ENCODE data around the gene ZFY. TPM values are rescaled to one million over a fixed set of nuclear protein-coding genes. Genes with fewer than 3 reads are reported as not detected.

The ZFY gene
- total RNA-seq = 17.0 and 17.7 TPM in 2 replicates
- 3.3 TPM for polyA plus RNA-seq (2012)

DNA sequence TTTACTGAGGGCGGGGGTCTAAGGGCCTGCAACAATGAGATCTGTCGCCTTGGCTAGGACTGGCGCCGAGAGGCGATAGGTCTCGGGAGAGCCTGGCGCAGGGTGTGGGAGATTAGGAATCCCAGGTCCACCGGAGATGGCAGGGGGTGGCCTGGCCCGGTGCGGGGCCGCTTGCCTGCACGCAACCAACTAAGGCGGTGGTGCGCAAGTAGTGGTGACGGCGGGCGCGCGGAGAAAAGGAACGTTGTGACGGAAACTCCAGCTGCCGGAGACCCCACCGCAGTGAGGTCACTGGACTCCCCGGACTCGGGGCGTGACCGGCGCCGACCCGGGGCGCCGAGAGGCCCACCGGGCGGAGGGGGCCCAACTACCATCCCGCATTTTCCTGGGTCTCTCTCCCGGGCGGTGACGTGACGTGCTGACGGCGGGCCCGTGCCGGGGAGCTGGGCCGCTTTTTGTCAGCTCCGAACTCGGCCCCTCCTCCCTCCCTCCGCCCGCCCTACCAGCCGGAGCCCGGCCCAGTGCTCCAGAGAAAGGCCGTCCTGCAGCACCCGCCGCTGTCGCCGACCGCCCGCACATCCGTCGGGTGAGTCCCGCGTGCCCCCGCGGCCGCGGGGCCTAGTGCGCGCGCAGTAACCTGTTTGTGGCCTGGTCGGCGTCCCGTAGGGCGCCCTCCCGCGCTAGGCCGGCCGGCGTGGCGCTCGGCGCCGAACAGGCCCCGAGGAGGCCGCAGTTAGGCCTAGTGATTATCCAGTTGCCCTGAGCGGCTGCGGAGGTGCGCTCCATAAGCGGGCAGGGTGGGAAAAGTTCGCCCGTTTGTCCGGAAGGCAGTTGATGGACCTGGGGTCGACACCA lies at the start of gene ZFY:
Gene ZFY, plus strand, starts transcription at position 521 of the 855 bp plus-strand sequence. CDS start 18,556 bp downstream, outside the sequence.
- DNase-seq (ENCODE audit: low read depth) = peak; percentile 61

DNA sequence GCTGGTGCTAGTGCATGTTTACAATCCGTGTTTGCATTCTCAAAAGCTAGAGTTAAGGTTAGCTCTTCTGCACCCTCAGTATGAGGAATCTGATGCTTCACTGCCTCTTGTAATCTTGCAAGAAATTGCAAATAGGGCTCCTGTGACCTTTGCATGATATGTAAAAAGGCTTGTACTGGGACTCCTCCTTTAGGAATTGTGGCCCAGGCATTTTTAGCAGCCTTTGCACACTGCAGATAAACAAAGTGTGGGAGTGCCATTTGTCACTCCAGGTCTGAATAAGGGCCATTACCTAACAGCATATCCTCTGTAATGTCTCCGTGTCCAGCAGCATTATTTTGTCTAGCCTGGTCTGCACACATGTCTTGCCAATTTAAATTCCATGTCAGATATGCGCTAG lies 49.3 kb upstream of the ZFY start:
- DNase-seq (ENCODE audit: low read depth) = no peak

DNA sequence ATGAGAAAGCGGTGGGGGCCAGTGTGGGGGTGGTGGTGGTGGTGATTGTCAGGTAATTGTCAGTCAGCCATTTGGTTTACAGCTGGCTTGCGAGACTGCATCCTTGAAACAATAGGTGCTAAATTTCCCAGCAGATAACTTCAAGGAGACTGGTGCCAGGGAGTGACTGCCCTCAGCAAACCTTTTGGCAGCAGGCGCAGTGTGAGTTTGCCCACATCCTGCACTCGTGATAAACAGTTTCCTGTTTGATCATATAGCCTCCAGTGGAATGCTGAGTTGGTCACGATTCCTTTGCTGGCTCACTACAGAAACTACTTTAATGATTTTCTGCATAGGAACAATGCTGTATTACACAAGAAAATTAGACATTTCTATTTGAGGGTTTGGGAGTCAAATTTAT lies 47.8 kb upstream of the ZFY start:
- DNase-seq (ENCODE audit: low read depth) = peak; percentile 14

DNA sequence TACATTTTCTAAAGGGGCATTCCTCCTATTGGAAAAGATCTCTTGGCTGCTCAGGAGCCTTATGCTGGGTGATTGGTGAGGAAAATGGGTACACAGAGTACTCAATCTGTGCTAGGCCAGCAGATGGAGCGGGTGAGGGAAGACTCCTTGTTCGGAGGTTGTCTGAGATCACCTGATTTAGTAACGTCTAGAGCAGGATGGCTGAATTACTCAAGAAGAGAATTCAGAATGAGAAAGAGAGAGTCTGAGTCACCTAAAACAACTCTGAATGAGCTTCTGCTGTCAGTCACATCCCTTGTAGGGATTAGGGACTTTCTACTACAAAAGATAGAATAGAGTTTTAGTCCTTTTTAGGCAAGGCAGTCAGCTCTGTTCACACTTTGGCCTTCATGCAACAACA lies 47.2 kb upstream of the ZFY start:
- DNase-seq (ENCODE audit: low read depth) = peak; percentile 9

DNA sequence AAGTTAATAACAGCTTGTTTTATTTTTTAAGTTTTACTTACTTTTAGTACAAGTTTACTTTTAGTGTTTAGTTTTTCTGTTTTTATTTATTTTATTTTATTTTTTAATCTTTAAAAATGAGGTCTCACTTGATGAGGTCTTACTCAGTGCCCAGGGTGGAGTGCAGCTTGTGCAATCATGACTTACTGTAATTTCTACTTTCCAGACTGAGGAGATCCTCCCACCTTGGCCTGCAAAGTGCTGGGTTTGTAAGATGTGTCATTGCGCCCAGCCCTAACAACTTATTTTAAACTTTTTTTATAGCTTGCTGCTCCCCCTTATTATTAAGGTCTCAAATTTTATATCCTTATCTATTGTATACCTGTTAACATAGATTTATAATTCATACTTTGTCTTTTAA lies 41.7 kb upstream of the ZFY start:
- no peak for DNase-seq (ENCODE audit: low read depth)

DNA sequence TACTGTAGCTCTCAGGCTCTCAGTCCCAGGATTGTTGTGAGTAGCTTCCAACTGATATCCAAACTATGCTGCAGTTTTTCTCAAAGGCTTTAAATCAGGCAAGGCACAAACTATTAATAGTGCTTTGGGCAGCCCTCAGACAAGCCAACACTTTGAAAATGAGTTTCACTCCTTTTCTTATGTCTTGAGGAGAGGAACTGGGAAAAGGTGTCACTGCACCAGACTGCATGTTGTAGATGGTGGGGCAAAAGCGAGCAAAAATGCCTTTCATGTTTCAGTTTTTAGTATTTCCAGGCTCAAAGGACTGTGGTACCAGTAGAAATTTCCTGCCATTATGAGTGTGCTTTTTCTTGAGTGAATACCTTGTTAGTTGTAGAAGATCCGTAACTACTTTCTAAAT lies 39.1 kb upstream of the ZFY start:
- DNase-seq (ENCODE audit: low read depth) = no peak

DNA sequence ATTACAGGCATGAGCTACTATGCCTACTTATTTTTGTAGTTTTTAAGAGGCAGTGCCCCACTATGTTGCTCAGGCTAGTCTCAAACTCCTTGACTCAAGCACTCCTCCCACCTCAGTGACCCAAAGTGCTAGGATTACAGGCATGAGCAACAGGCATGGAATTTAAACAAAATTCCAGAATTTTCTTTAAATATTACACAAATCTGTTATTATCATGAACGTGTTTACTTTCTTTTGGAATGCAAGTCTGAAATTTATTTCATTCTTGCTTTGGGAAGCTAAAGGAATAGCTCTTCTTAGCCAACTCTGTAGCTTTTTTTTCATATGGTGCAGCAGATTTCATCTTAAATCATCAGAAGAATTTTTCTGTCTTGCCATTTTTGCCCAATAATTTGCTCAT lies 27.8 kb upstream of the ZFY start:
- DNase-seq (ENCODE audit: low read depth) = no peak

DNA sequence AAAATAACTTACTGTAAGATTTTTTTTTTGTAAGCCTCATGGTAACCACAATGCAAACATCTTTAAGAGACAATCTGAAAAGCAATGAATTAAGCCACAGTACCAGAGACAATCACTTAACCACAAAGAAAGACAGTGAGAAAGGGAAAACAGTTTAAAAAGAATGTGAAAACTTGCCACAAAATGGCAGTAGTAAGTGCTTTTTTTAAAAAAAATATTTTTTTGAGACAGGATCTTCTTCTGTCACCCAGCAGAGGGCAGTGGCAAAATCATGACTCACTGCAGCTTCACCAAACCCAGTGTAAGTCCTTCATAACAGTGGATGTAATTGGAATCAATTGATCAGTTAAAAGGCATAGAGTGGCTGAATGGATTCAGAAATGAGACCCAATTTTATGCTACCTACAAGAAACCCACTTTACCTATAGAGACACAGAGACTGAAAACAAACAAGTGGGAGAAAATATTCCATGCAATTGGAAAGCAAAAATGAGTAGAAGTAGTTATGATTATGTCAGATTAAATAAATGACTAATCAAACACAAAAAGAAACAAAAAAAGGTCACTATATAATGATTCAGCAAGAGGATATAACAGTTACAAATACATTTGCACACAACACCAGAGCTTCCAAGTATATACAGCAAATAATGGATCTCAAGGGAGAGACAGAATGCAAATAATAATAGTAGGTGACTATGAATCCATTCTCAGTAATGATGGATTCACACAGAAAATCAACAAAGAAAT lies 21.9 kb upstream of the ZFY start:
- DNase-seq (ENCODE audit: low read depth) = peak; percentile 28

DNA sequence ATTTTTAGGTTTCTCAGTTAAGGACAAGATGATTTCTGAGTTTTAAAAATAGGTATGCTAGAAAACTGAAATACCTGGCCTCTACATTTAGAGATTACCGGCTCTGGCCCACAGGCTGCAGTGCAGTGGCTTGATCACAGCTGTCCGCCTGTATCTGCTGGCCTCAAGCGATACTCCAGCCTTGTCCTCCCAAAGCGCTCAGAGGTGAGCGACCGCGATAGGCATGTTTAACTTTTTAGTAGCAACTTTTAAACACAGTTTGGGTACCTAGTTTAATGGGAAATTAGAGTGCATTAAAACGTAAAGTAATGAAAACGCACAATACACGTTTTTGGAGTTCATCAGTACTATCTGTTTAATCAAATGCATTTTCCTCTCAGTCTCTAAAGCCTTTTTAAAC lies 1.1 kb upstream of the ZFY start:
- peak; percentile 37 for DNase-seq (ENCODE audit: low read depth)

DNA sequence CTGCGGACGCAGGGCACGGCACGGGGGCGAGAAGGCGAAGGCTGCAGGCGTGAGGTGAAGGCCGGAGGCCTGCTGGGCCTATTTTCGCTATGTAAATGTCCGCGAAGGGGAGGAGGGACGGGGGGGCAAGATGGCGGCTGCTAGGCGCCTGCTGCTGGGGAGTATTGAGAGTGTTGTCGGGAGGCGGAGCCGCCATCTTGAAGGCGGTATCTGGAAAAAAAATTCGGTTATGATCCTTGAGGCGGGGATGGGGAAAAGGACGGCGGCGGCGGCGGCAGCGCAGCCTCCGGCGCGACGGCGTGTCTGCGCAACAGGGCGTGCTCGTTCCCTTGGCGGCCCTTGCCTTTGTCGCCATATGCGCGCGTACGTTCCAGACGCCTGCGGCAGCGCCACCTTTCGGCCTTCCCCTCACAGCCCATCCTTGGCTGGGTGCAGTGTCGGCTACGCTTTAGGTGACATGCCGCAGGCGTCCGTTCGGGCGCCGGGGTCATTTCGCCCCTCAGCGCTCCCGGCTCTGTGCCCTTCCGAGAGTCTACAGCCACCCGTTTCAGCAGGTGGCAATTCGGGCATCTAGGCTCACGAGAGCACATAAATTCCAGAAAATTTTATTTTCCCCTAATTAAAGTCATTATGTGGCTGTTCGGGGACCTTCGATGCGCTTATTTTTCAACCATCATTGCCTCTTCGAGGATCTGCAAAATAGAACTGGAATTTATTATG lies 695 bp downstream of the ZFY start:
- DNase-seq (ENCODE audit: low read depth) = peak; percentile 89

DNA sequence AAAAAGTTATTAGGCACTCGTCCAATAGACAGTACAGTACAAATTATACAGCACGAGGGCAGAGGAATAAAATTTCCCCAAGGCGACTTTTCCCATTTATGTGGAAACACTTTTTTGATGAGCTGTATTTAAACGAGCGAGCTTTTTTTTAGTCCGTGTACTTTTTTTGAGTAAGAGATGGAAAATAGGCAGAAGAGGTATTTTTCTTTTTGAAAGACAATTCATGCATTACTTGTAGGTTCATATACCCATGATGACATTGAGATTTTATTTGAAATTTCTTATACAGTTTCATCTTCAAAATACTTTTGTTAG lies 1.2 kb downstream of the ZFY start:
- peak; percentile 6 for DNase-seq (ENCODE audit: low read depth)

DNA sequence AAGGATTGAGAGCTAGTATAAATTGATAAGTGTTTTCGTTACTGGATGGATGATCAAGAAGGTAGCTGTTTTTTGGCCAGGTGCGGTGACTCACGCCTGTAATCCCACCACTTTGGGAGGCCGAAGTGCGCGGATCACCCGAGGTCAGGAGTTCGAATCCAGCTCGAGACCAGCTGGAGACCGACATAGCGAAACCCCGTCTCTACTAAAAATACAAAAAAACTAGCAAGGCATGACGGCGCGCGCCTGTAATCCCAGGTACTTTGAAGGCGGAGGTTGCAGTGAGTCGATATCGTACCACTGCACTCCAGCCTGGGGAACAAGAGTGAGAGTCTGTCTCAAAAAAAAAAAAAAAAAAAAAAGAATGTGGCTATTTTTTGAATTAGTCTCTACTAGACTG lies 2.0 kb downstream of the ZFY start:
- no peak for DNase-seq (ENCODE audit: low read depth)

DNA sequence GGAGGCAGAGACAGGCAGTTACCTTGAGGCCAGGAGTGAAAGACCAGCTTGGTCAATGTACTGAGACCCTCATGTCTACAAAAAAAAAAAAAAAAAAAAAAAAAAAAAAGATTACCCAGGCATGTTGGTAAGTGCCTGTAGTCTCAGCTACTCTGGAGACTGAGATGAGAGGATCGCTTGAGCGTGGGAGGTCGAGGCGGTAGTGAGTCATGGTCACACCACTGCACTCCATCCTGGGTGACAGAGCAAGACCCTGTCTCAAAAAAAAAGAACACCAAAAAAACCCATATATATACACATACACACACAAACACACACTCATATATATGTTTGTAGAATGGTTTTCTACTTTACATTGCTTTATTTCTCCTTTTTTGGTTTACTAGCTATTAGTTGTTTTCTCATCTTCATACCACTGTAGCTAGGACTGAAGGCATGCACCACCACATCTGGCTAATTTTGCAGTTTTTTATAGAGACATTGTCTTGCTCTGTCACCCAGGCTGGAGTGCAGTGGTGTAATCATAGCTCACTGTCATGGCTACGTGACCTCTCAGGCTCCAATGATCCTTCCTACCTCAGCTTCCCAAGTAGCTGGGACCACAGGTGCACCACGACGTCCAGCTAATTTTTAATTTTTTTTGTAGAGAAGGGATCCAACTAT lies 14.5 kb downstream of the ZFY start:
- DNase-seq (ENCODE audit: low read depth) = no peak

DNA sequence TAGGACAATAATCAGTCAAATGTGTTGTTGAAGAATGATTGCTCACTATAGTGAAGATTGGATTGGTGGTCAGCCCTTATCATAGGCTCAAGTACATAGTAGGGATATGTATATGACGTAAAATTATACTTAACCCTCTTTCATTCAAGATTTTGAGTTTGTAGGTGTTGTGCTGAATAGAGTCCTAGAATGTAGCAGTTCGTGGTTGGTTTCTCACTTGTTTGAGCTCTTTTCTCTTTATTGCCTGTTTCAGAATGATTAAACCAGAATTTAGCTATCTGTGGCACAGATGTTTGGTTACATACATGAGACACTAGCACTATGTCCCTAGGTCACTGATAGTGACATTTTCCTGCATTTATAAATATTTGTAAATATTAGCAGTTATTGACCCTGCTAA lies 15.5 kb downstream of the ZFY start:
- DNase-seq (ENCODE audit: low read depth) = no peak

DNA sequence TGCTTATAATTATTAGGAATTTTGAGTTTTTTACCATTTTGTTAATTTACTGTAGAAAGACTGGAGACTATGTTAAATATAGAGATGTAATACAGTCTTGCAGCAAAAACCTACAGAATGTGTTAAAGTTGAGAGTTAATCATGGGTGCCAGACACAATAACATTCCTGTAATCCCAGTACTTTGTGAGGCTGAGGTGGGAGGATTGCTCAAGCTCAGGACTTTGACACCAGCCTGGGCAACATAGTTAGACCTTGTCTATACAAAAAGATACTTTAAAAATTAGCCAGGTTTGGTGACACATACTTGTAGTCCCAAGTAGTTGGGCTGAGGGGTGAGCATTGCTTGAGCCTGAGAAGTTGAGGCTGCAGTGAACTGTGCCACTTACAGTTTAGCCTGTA lies 17.7 kb downstream of the ZFY start:
- no peak for DNase-seq (ENCODE audit: low read depth)

DNA sequence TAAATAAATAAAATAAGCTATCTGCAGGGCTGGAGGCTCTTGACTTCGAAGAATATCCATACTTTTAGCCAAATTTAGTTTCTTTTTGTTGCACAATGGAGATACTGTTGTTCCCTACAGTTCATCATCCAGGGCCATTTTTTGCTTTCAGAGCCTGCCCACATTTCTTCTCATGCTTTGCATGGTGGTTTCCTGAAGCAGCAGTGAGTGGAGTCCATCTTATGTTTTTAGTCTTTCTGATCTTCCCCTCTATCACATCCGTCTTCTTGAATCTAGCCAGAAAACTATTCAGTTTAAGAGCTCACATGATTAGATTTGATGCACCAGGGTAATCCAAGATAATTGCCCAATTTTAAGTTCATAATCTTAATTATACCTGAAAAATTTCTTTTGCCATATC lies 19.6 kb downstream of the ZFY start:
- no peak for DNase-seq (ENCODE audit: low read depth)

DNA sequence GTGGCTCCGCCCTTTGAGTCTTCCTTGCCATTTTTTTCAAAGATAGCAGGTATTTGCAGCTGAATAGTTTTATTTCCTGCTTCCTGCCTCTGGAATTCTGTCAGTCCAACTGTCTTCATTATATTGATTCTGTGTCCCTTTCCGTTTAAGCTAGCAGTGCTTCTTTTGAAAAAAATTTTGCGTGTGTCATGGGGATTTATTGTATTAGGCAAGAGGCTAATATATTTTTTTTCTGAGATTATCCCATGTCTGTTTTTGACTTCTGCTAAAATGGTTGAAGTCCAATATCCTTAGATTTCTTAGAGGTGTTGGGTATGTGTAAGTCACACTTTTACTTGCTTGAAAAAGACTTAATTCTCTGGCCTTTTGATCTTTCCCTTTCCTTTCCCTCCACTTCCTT lies 20.4 kb downstream of the ZFY start:
- no peak for DNase-seq (ENCODE audit: low read depth)

DNA sequence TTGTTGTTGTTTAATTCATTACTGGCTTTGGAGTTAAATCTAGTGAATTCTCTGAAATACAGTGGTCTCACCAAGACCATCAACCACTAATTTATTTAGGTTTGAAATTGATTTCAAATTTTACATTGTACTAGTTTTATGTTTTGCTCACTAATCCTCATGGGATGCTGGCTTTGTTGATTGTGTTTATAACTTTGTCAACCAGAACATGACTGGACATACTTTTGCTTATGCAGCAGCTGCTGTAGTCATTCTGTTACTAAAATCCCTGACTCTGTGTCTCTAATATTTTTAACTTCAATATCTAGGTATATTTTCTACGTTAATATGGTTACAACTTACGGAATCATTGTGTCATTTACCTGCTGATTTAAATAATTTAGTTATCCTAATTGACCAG lies 26.9 kb downstream of the ZFY start:
- DNase-seq (ENCODE audit: low read depth) = peak; percentile 31

DNA sequence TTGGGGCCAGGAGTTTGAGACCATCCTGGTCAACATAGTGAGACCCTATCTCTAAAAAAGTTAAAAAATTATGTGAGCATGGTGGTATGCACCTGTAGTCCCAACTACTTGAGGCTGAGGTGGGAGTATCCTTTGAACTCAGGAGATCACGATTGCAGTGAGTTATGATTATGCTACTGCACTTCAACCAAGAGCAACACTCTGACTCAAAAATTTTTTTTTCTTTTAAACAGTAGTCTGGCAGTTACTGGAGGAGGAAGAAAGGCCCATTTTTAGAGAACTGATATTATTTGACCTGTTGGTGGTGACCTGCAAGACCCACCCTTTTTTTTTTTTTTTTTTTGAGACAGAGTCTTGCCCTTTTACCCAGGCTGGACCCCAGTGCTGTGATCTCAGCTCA lies 29.6 kb downstream of the ZFY start:
- no peak for DNase-seq (ENCODE audit: low read depth)

DNA sequence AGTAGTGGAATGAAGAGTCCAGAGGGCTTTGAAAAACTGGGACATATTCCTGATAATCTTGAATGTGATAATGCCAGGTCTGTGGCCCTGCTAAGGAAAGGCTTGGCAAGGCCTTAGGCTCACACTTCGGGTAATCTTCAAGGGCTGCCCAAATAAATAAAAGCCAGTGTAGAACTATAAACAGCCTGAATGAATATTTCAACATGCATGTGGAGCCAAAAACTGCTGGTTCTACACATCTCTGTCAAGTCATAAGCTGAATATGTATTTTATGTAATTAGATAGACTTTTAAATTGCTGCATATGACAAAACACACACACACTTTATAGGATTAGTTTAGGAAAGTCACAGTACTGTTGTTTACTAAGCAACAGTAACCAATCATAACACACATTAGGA lies 30.4 kb downstream of the ZFY start:
- no peak for DNase-seq (ENCODE audit: low read depth)

DNA sequence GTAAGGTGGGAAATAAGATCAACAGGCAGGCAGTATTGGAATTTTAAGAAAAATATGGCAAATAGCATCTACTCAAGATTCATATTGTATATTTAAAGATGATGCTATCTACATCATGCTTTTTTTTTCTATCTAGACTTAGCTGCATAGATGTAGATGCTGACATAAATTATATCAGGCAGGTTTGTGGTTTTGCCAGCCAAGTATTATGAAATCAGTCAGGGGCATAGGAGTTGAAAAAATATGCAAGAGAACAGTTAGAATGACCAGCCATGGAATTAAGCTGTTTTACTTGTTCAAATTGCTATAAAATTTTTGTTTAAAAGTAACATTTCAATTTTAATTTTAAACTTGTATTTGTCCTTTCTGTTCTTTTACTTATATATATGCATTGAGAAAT lies 34.4 kb downstream of the ZFY start:
- no peak for DNase-seq (ENCODE audit: low read depth)

DNA sequence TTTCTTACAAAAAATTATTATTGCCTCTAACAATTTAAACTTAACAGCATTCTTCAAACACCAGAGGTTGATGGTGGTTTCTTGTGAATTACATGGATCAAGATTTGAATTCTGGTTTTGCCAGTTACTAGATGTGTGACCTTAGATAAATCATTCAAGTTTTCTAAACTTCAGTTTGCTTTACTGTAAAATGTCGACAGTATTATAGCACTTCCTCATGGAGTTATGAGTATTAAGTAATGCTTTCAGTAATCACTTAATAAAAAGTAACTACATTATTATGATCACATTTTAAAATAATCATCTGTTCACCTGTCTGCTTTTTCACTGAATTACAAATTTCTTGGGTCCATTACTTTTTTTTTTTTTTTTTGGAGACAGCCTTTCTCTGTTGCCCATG lies 37.5 kb downstream of the ZFY start:
- DNase-seq (ENCODE audit: low read depth) = no peak
